ENCODE data around the gene CSNK1E. TPM values are rescaled to one million over a fixed set of nuclear protein-coding genes. Genes with fewer than 3 reads are reported as not detected.
"Not testable (repeated sequence)": the region's sequence is repeated elsewhere in the genome, so short reads cannot be mapped to it uniquely, and the experiment has no call there.

CSNK1E gene
- total RNA-seq, 2 experiments from 2014 or later = 123 TPM

DNA sequence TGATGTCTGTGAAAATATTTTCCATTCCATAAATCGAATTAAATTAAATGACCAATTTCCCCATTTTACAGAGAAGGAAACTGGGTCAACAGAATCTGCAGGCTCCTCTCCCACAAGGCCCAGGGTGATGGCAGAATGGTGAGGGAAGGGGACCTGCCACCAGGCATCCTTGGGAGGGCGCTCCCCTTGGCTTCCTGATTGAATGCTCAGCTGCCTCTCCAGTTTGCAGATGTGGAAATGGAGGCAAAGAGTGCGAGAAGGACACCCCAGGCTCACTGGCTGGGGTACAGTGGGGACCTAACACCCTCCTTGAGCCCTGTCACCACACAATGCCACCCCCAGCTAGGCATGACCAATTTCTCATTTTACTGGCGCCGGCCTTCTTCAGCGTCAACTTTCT is 28.5 kb upstream of the CSNK1E start:
- no peak overlapping the region for H3K4me3 Mint-ChIP-seq
- no peaks in the 10 kb centered on the region for H3K4me1 Mint-ChIP-seq (ENCODE audit: low read depth)
- ChIA-PET CTCF (interaction anchor here (1.4 kb wide), 1 partner anchor 231 kb away, joined by 4 read pairs; no protein-coding TSS in a partner anchor), POLR2A (no interaction called here)
- H3K27ac Mint-ChIP-seq = no peak overlapping the region
- H3K27me3 Mint-ChIP-seq = peaks cover 3% of the 10 kb centered on the region
- H3K36me3 Mint-ChIP-seq (ENCODE audit: low read depth) = no peaks in the 10 kb centered on the region
- H3K9me3 Mint-ChIP-seq = no peaks in the 10 kb centered on the region
- no peak for TF ChIP-seq CTCF (IDR thresholded peaks at IDR 0.05)
- intact Hi-C loops (cut with micrococcal nuclease) = no loop called here
- DNase-seq (no peak), ATAC-seq (no peak)

DNA sequence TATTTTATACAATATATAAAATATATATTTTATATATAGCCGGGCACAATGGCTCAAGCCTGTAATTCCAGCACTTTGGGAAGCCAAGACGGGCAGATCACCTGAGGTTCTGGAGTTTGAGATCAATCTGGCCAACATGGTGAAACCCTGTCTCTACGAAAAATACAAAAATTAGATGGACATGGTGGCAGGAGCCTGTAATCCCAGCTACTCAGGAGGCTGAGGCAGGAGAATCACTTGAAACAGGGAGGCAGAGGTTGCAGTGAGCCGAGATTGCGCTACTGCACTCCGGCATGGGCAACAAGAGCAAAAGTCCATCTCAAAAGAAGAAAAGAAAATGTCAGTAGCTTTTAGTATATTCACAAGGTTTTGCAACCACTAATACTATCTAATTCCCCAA is 22.7 kb upstream of the CSNK1E start:
- H3K4me3 Mint-ChIP-seq; intact Hi-C loops (cut with micrococcal nuclease); ATAC-seq; DNase-seq; POLR2A ChIA-PET; H3K27ac Mint-ChIP-seq; H3K4me1 Mint-ChIP-seq (ENCODE audit: low read depth); H3K27me3 Mint-ChIP-seq; H3K36me3 Mint-ChIP-seq (ENCODE audit: low read depth); H3K9me3 Mint-ChIP-seq: not testable (repeated sequence)
- CTCF ChIA-PET = interaction anchor here (1.2 to 1.3 kb wide), 2 partner anchors 13 to 288 kb away, joined by 3 to 4 read pairs; no protein-coding TSS in a partner anchor

DNA sequence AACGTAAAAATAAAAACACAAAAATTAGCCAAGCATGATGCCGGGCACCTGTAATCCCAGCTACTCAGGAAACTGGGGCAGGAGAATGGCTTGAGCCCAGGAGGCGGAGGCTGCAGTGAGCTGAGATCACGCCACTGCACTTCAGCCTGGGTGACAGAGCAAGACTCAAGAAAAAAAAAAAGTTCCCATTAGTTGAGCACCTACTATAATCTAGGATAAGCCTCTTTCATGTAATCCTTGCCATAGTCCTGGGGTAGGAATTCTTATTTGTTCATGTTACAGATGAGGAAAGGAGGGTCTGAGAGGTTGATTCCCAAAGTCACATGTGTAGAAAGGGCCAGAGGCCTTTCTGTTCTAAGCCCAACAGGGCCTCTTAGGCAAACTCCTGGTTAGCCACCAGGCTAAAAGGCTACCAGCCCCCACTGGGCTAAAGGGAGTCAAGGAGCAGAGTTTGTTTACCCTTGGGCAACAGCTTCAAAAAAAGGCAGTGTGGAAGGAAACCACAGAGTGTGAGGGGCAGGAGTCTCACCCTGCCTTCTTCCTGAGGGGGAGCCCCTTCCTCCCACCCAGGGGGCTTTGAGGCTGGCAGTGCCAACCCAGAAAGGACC is 21.6 kb upstream of the CSNK1E start:
- ChIA-PET POLR2A (interaction anchor here (0.6 kb wide), 1 partner anchor 73 kb away, joined by 3 read pairs; no protein-coding TSS in a partner anchor), CTCF (interaction anchor here (1.2 to 1.3 kb wide), 2 partner anchors 14 to 287 kb away, joined by 3 to 4 read pairs; no protein-coding TSS in a partner anchor)
- Mint-ChIP-seq H3K36me3 (ENCODE audit: low read depth) (no peaks in the 10 kb centered on the region), H3K27ac (no peak overlapping the region), H3K9me3 (no peaks in the 10 kb centered on the region), H3K4me3 (no peak overlapping the region), H3K4me1 (ENCODE audit: low read depth) (peaks cover 3% of the 10 kb centered on the region), H3K27me3 (peaks cover 4% of the 10 kb centered on the region)
- TF ChIP-seq CTCF (IDR thresholded peaks at IDR 0.05) = no peak
- no peak for ATAC-seq
- intact Hi-C loops (cut with micrococcal nuclease) = no loop called here
- DNase-seq = no peak

DNA sequence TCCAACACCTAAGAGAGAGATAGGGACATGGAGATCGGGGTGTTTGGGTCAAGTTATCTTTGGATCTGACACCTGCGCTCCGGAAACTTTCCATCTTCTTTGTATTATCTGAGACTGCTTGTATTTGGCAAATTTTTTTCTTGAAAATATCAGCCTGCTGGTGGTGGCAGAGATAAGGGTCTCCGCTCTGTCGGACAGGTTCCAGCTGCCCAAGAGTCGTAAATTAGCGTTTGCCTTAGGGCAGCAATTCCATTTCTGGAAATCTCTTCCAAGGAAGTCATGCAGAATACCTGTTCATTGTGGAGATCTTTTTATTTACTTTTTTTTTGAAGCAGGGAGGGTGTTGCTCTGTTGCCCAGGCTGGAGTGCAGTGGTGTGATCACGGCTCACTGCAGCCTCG is 19.5 kb upstream of the CSNK1E start:
- POLR2A ChIA-PET = no interaction called here
- DNase-seq (no peak), ATAC-seq (no peak)
- Mint-ChIP-seq H3K36me3 (ENCODE audit: low read depth) (no peaks in the 10 kb centered on the region), H3K4me3 (peak overlapping the region; percentile 58), H3K4me1 (ENCODE audit: low read depth) (peaks cover 3% of the 10 kb centered on the region), H3K27me3 (peaks cover 4% of the 10 kb centered on the region), H3K27ac (no peak overlapping the region), H3K9me3 (no peaks in the 10 kb centered on the region)
- no peak for TF ChIP-seq CTCF (IDR thresholded peaks at IDR 0.05)
- CTCF ChIA-PET = interaction anchor here (1.0 to 1.1 kb wide), 2 partner anchors 107 to 235 kb away, joined by 3 read pairs; no protein-coding TSS in a partner anchor
- intact Hi-C loops (cut with micrococcal nuclease) = no loop called here

- ChIA-PET POLR2A (no interaction called here), CTCF (no interaction called here)
- Mint-ChIP-seq H3K4me3 (no peak overlapping the region), H3K4me1 (ENCODE audit: low read depth) (peaks cover 3% of the 10 kb centered on the region), H3K27ac (no peak overlapping the region), H3K36me3 (ENCODE audit: low read depth) (no peaks in the 10 kb centered on the region), H3K9me3 (no peaks in the 10 kb centered on the region), H3K27me3 (peaks cover 4% of the 10 kb centered on the region)
- intact Hi-C loops (cut with micrococcal nuclease) = no loop called here
- no peak for TF ChIP-seq CTCF (IDR thresholded peaks at IDR 0.05)
- no peak for DNase-seq
- no peak for ATAC-seq
Measured at GRCh38 chr22:38335077-38335476, 17.8 kb upstream of the CSNK1E start.
